DND-41 (cell line): ENCODE measurements around the gene FOXJ3.

Experiments used
- ATAC-seq: fragments of 200-7000 bp; cut with Tn5 transposase; 3 replicates; pipeline ENCODE4 v1.9.1; 2021; ENCODE audit warnings: low read depth; ENCODE audit not compliant: insufficient read depth
- DNase-seq: peaks from one replicate; pipeline ENCODE4 v3.0.0-alpha.2; 2020
- H2AFZ ChIP-seq: 2 replicates; pipeline ENCODE4 v1.6.0; 2012; ENCODE audit warnings: low read depth, low read length
- H3K27ac ChIP-seq: 2 replicates; pipeline ENCODE4 v1.5.1; 2012; ENCODE audit warnings: low read length, inconsistent platforms
- H3K27me3 ChIP-seq: fragments of 200-600 bp; sonication (generic); 2 replicates; pipeline ENCODE4 v1.6.0; 2012; ENCODE audit warnings: low read length, mild to moderate bottlenecking, inconsistent platforms; ENCODE audit not compliant: insufficient read depth, poor library complexity
- H3K36me3 ChIP-seq: 2 replicates; pipeline ENCODE4 v1.5.1; 2012; ENCODE audit warnings: low read length, inconsistent platforms; ENCODE audit not compliant: insufficient read depth
- H3K4me1 ChIP-seq: 2 replicates; pipeline ENCODE4 v1.5.1; 2012; ENCODE audit warnings: mild to moderate bottlenecking, low read length; ENCODE audit not compliant: insufficient read depth
- H3K4me2 ChIP-seq: 2 replicates; pipeline ENCODE4 v1.6.0; 2012; ENCODE audit warnings: mild to moderate bottlenecking, moderate library complexity, low read length, inconsistent platforms; ENCODE audit not compliant: insufficient read depth
- H3K4me3 ChIP-seq, 2 experiments: fragments of 200-600 bp in 1 of 2; shearing (Covaris generic) in 1 of 2; 2 replicates each; pipeline ENCODE4 v1.5.1; 2012 to 2016; ENCODE audit warnings: inconsistent platforms in 2 of 2, low read length in 2 of 2, mild to moderate bottlenecking in 2 of 2, low read depth in 1 of 2, moderate library complexity in 1 of 2
- H3K79me2 ChIP-seq: 2 replicates; pipeline ENCODE4 v1.6.0; 2012; ENCODE audit warnings: low read length, inconsistent platforms; ENCODE audit not compliant: insufficient read depth
- H3K9ac ChIP-seq: 2 replicates; pipeline ENCODE4 v1.6.0; 2012; ENCODE audit warnings: low read depth, mild to moderate bottlenecking, inconsistent platforms, low read length, moderate library complexity
- H3K9me3 ChIP-seq: 2 replicates; pipeline ENCODE4 v1.5.1; 2012; ENCODE audit warnings: low read length, moderate library complexity, mild to moderate bottlenecking, inconsistent platforms; ENCODE audit not compliant: insufficient read depth, severe bottlenecking
- H4K20me1 ChIP-seq: 2 replicates; pipeline ENCODE4 v1.6.0; 2012; ENCODE audit warnings: low read length; ENCODE audit not compliant: insufficient read depth
- CTCF ChIP-seq: IDR thresholded peaks from 2 replicates; pipeline ENCODE4 v1.5.1; 2012; ENCODE audit warnings: borderline replicate concordance, low read length, moderate library complexity, mild to moderate bottlenecking; ENCODE audit not compliant: poor library complexity, severe bottlenecking; ENCODE audit errors: extremely low read depth
- EZH2 ChIP-seq: IDR thresholded peaks from 3 replicates; pipeline ENCODE4 v1.6.1; 2012; ENCODE audit warnings: borderline replicate concordance, low read depth, mild to moderate bottlenecking, moderate library complexity, low read length, inconsistent platforms; ENCODE audit not compliant: severe bottlenecking

FOXJ3 gene

DNA sequence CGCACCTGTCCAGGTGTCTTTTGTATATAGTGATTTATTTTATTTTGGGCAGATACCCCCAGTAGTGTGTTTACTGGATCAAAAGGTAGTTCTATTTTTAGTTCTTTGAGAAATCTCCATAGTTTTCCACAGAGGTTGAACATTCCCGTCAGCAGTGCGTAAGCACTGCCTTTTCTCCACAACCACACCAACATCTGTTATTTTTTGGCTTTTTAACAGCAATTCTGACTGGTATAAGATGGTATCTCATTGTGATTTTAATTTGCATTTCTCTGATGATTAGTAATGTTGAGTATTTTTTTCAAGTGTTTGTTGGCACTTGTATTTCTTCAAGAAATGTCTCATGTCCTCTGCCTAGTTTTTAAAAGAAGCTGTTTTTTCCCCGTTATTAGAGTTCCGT, 39.2 kb downstream of the FOXJ3 start:
- no peak overlapping the region for H3K9ac ChIP-seq
- DNase-seq (no peak), ATAC-seq (no peak)
- H3K27ac ChIP-seq: no peak overlapping the region
- no peak overlapping the region for H3K4me3 ChIP-seq
- H3K79me2 ChIP-seq: peaks cover 68% of the 10 kb centered on the region
- no peaks in the 10 kb centered on the region for H3K36me3 ChIP-seq
- H2AFZ ChIP-seq: no peak overlapping the region
- H3K27me3 ChIP-seq: no peaks in the 10 kb centered on the region
- TF ChIP-seq EZH2 (no peak), CTCF (no peak)
- H4K20me1 ChIP-seq: peaks cover 5% of the 10 kb centered on the region; the same call in 1 of the 2 replicates
- no peak overlapping the region for H3K4me2 ChIP-seq
- H3K4me1 ChIP-seq: peaks cover 7% of the 10 kb centered on the region; the same call in 1 of the 2 replicates
- no peaks in the 10 kb centered on the region for H3K9me3 ChIP-seq

DNA sequence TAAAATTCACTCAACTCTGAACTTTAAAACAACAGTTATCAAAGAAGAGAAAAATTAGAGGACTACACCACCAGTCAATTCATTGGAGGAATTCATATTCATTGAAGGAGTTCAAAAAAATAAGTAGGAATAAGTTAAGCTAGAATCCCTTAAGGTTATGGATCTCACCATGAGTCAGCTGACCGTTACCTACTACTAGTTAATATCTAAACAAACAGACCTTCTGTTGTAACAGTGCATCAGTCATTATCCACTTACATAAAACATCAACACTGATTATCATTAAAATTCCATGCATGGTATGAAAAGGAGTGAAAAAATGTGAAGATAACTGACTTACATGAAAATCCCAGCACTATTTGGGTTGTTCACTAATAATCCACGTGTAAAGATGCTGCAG, 44.9 kb downstream of the FOXJ3 start:
- H2AFZ ChIP-seq: no peak overlapping the region
- H3K27ac ChIP-seq: no peak overlapping the region
- H3K36me3 ChIP-seq: 0 out of 2 replicates have a peak, but pooled peaks cover 3% of the 10 kb centered on the region
- no peak overlapping the region for H3K9ac ChIP-seq
- no peaks in the 10 kb centered on the region for H3K27me3 ChIP-seq
- TF ChIP-seq CTCF (no peak), EZH2 (no peak)
- peaks cover 81% of the 10 kb centered on the region for H3K79me2 ChIP-seq
- no peak overlapping the region for H3K4me3 ChIP-seq
- no peaks in the 10 kb centered on the region for H3K4me1 ChIP-seq
- ATAC-seq (no peak), DNase-seq (no peak)
- no peaks in the 10 kb centered on the region for H3K9me3 ChIP-seq
- H4K20me1 ChIP-seq: peaks cover 14% of the 10 kb centered on the region; the same call in 1 of the 2 replicates
- H3K4me2 ChIP-seq: no peak overlapping the region

- Histone ChIP-seq H3K4me1 (no peaks in the 10 kb centered on the region), H3K4me2 (no peak overlapping the region), H3K9ac (no peak overlapping the region), H3K79me2 (peaks cover 80% of the 10 kb centered on the region), H4K20me1 (peaks cover 18% of the 10 kb centered on the region; the same call in 1 of the 2 replicates), H3K27me3 (no peaks in the 10 kb centered on the region), H3K9me3 (no peaks in the 10 kb centered on the region), H3K27ac (no peak overlapping the region), H3K4me3 (no peak overlapping the region), H2AFZ (no peak overlapping the region), H3K36me3 (0 out of 2 replicates have a peak, but pooled peaks cover 3% of the 10 kb centered on the region)
- no peak for TF ChIP-seq CTCF
- TF ChIP-seq EZH2: no peak
- no peak for ATAC-seq
- no peak for DNase-seq
Measured at GRCh38 chr1:42288311-42288985, 46.6 kb downstream of the FOXJ3 start.
